Tracheal epithelial cell (primary cell): ENCODE data around the gene FBXO45. TPM values are rescaled to one million over a fixed set of nuclear protein-coding genes. Genes with fewer than 3 reads are reported as not detected.

Experiments used
- total RNA-seq: library from RNA; depleted of rRNA; stranded (reverse); fragments of >200 nt; gene quantifications from 2 replicates; pipeline ENCODE4 v1.2.1, GENCODE V29; 2014

The FBXO45 gene
- 21.1 and 21.9 TPM in 2 replicates for total RNA-seq

GRCh38 chr3:196568246-196569002, at the start of gene FBXO45, which contains the start of gene WDR53:
Gene FBXO45 (plus strand): TSS chr3:196568660. CDS start chr3:196568985, 325 bp downstream.
Gene WDR53 (minus strand): TSS chr3:196568554. CDS start chr3:196561475, 7,079 bp downstream.

Other genes with a start within 250 kb of the FBXO45 start
- gene TM4SF19, start 230.3 kb upstream of the FBXO45 start, total RNA-seq, result 8.0 TPM in 1 of 2 replicates, not detected in the other
- gene UBXN7, start 136.2 kb upstream of the FBXO45 start, total RNA-seq, result 16.0 and 17.4 TPM in 2 replicates
- 8.3 and 9.6 TPM in 2 replicates for gene RNF168, start 64.9 kb upstream of the FBXO45 start, total RNA-seq
- gene SMCO1, start 53.3 kb upstream of the FBXO45 start, total RNA-seq, result 0.24 TPM in 1 of 2 replicates, not detected in the other
- gene WDR53, start 106 bp upstream of the FBXO45 start, total RNA-seq, result 6.4 and 8.2 TPM in 2 replicates
- under 0.01 TPM in 1 of 2 replicates, not detected in the other for gene NRROS, start 71.0 kb downstream of the FBXO45 start, total RNA-seq
- 0.72 and 1.9 TPM in 2 replicates for gene CEP19, start 143.6 kb downstream of the FBXO45 start, total RNA-seq
- gene PIGX, start 143.7 kb downstream of the FBXO45 start, total RNA-seq, result 21.0 and 27.5 TPM in 2 replicates
- gene PAK2, start 171.2 kb downstream of the FBXO45 start, total RNA-seq, result 36.4 and 42.9 TPM in 2 replicates